Uterus (tissue), 4 donors: ENCODE data around the gene USP34. TPM values are rescaled to one million over a fixed set of nuclear protein-coding genes. Genes with fewer than 3 reads are reported as not detected.

Source experiments
- DNase-seq, 2 donors: peaks; one replicate each; pipeline ENCODE4 v3.0.0-alpha.2; 2019 to 2020
- H3K27ac ChIP-seq, 2 donors: fragments of 200-600 bp; sonication (generic); 1 replicate in 1 of 2; 2 replicates in 1 of 2; pipeline ENCODE4 v1.5.1; 2016 to 2018
- H3K27me3 ChIP-seq, 2 donors: fragments of 200-600 bp; sonication (generic); one replicate each; pipeline ENCODE4 v1.5.1; 2018 to 2019; ENCODE audit warnings: control low read depth in 1 of 2
- H3K36me3 ChIP-seq, 2 donors: fragments of 200-600 bp; sonication (generic); one replicate each; pipeline ENCODE4 v1.5.1; 2019; ENCODE audit warnings: control low read depth in 1 of 2
- H3K4me1 ChIP-seq, 2 donors: fragments of 200-600 bp; sonication (generic); one replicate each; pipeline ENCODE4 v1.5.1; 2018 to 2019; ENCODE audit warnings: control low read depth in 1 of 2
- H3K4me3 ChIP-seq, 2 donors: fragments of 200-600 bp; sonication (generic); 1 replicate in 1 of 2; 2 replicates in 1 of 2; pipeline ENCODE4 v1.5.1; 2018 to 2019; ENCODE audit warnings: mild to moderate bottlenecking in 1 of 2
- H3K9me3 ChIP-seq, 2 donors: fragments of 200-600 bp; sonication (generic); one replicate each; pipeline ENCODE4 v1.5.1; 2019; ENCODE audit warnings: control low read depth in 1 of 2
- POLR2A ChIP-seq, 2 donors: fragments of 450-650 bp; IDR thresholded peaks; one replicate each; pipeline ENCODE4 v1.6.1; 2016; ENCODE audit warnings: antibody characterized with exemption in 2 of 2, mild to moderate bottlenecking in 1 of 2, moderate library complexity in 1 of 2
- intact Hi-C: fragments of 100-400 bp; cut with DNase I; formaldehyde crosslinking; loops from one replicate; pipeline ENCODE4 v1.15.1; 2023; ENCODE audit warnings: low total_unique reads
- total RNA-seq, 4 donors: library from RNA; depleted of rRNA in 3 of 4; stranded (reverse); fragments of >200 nt in 3 of 4; gene quantifications; one replicate each; pipeline versions ENCODE4 v1.1.0 to v1.2.4, GENCODE V29; 2014 to 2023
- TF ChIP-seq, protein P1 (sequence below), 4 experiments: fragments of 200-600 bp in 2 of 4; fragments of 450-650 bp in 2 of 4; sonication (generic) in 2 of 4; IDR thresholded peaks; one replicate each; pipeline ENCODE4 v1.5.1; 2016 to 2019; ENCODE audit warnings: antibody characterized with exemption in 4 of 4, mild to moderate bottlenecking in 2 of 4, moderate library complexity in 1 of 4
- donor health status: DM: yes; HTN: yes; CAD: no.

The USP34 gene
- total RNA-seq, 4 donors from 2014 or later, result 93.8 to 246 (median 184) TPM

DNA sequence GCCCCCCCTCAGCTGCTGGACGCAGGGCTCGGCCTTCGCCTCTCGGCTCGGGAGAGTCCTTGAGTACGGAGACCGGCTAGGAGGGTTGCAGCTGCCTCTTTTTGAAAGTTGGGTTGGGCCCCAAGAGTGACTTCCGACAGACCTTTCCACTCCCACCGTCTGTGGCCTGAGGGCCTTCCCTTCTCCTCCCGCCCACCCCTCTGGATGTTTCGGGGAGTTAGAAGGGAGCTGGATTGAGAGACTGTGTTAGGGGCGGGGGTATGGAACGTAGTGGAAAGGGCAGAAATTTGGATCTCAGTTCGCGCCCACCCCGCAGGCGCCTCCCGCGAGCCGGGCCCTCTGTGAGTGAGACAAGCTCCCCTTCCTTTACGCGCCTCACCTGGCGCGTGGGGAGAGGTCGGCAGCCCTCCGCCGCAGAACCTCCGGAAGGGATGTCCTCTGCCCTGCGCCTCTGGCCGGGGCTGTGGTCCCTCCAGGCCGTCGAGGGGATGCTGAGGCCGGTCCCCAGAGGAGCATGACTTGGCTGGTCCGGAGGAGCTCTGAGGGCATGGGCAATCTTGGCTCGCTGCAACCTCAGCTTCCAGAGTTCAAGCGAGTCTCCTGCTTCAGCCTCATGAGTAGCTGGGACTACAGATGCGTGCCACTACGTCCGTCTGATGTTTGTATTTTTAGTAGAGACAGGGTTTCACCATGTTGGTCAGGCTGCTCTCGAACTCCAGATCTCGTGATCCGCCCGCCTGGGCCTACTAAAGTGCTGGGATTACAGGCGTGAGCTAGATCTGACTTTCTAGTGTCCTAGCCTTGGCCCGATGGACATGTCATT, 292.9 kb downstream of the USP34 start:
- H3K27me3 ChIP-seq, result no peaks in the 10 kb centered on the region
- TF ChIP-seq, protein P1, sequence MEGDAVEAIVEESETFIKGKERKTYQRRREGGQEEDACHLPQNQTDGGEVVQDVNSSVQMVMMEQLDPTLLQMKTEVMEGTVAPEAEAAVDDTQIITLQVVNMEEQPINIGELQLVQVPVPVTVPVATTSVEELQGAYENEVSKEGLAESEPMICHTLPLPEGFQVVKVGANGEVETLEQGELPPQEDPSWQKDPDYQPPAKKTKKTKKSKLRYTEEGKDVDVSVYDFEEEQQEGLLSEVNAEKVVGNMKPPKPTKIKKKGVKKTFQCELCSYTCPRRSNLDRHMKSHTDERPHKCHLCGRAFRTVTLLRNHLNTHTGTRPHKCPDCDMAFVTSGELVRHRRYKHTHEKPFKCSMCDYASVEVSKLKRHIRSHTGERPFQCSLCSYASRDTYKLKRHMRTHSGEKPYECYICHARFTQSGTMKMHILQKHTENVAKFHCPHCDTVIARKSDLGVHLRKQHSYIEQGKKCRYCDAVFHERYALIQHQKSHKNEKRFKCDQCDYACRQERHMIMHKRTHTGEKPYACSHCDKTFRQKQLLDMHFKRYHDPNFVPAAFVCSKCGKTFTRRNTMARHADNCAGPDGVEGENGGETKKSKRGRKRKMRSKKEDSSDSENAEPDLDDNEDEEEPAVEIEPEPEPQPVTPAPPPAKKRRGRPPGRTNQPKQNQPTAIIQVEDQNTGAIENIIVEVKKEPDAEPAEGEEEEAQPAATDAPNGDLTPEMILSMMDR (IDR thresholded peaks at IDR 0.05), result no peak
- no peak for TF ChIP-seq POLR2A (IDR thresholded peaks at IDR 0.05)
- H3K9me3 ChIP-seq, result no peaks in the 10 kb centered on the region
- H3K27ac ChIP-seq, result peak overlapping the region; percentile 93 to 99
- intact Hi-C loops, result loop anchor here (10.0 kb wide), 1 partner anchor 293 kb away; the partner anchor contains the start of gene REL
- peaks cover 8 to 19% of the 10 kb centered on the region in 2 donors for H3K4me1 ChIP-seq
- H3K36me3 ChIP-seq, result no peaks in the 10 kb centered on the region
- peak overlapping the region; percentile 61 to 68 for H3K4me3 ChIP-seq
- DNase-seq, result peak; percentile 37 to 41

DNA sequence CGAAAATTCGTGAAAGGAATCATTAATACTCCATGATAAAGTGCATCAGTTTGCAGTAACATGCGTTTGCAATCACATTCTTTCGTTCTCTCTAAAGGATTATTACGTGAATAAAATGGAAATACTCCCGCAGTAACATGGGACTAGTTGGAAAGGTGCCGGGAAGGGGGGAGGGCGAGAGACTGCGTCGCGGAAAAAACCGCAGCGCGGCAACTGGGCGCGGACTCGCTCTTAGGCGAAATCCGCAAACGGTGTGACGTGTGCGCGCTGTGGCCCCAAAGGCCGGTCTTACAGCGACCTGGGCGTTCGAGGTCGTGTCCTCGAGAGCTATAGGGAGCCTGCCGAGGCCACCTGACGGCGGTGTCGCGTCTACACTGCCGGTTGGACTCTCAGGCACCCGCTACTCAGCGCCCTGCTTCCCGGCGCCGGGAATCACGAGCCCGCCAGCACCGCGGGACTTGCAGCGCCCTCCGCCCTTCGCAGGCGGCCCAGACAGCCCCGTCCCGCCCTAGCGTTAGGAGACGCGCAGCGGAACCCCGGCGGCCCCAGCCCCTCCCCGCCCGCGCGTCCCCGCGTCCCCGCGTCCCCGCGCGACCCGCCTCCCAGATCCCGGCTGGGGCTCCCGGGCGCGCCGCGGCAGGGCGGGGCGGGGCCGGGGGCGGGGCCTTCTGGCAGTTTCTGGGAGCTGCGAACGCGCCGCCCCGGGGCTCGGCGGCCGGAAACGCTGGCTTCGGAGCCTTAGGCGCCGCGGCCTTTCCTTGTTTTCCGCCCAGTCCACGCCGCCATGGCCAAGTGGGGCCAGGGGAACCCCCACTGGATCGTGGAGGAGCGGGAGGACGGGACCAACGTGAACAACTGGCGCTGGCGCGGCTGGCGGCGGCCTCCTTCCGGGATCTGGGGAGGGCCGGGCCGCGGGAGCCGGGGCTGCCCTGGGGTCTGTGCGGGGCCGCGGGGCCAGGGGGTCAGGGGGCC, 293.8 kb downstream of the USP34 start:
- Histone ChIP-seq H3K4me1 (peaks cover 8 to 19% of the 10 kb centered on the region in 2 donors), H3K27ac (peak overlapping the region; percentile 93 to 99), H3K27me3 (no peaks in the 10 kb centered on the region), H3K4me3 (peak overlapping the region; percentile 61 to 68), H3K9me3 (no peaks in the 10 kb centered on the region), H3K36me3 (no peaks in the 10 kb centered on the region)
- intact Hi-C loops, result loop anchor here (10.0 kb wide), 1 partner anchor 292 kb away; the partner anchor contains the start of gene REL
- peak; percentile 81 to 87 for TF ChIP-seq POLR2A (IDR thresholded peaks at IDR 0.05)
- TF ChIP-seq, protein P1 (IDR thresholded peaks at IDR 0.05), result peak in 1 of 4 experiments; percentile 24
- peak; percentile 91 to 95 for DNase-seq

DNA sequence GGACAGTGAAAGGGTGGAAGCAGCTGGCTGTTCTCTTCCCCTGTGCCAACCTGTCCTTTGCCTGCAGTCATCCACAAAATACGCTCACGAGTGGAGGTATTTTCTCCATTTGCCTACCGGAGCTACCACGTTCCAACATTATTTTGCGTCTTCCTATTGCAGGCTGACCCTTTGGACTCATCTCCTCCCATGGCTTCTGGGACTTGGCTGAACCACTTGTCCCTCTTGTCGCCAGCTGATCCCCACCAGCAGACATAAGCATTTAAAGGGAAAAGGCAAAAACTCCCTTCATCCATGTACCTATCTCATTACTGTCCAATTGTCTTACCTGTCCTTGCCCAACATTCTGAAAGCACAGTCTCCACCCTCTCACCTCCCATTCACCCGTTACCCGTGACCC, 295.9 kb downstream of the USP34 start:
- TF ChIP-seq, protein P1 (IDR thresholded peaks at IDR 0.05), result no peak
- TF ChIP-seq POLR2A (IDR thresholded peaks at IDR 0.05), result no peak
- intact Hi-C loops, result loop anchor here (10.0 kb wide), 1 partner anchor 290 kb away; the partner anchor contains the start of gene REL
- no peak for DNase-seq
- no peak overlapping the region for H3K4me3 ChIP-seq
- H3K9me3 ChIP-seq, result no peaks in the 10 kb centered on the region
- H3K27me3 ChIP-seq, result no peaks in the 10 kb centered on the region
- no peaks in the 10 kb centered on the region for H3K36me3 ChIP-seq
- peaks cover 8% of the 10 kb centered on the region in 2 donors for H3K4me1 ChIP-seq
- H3K27ac ChIP-seq, result no peak overlapping the region

DNA sequence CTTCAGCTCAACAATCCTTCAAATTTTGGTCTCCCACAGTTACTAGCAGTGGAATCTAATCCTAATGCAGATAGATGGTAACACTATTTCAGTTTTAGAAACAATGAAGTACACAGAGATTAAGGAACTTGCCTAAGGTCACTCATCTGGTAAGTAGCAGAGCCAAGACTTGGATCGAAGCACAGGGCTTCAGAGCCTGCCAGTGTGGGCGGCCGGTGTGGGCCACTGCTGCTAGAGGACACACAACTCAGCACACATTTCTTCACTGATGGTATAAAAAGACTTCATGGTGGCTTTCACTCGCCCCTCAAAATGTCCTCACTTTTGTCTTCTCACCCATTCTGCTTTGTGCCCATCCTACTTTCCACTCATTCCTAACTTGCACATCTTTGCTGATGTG, 297.8 kb downstream of the USP34 start:
- Histone ChIP-seq H3K4me3 (no peak overlapping the region), H3K4me1 (no peaks in the 10 kb centered on the region), H3K27ac (no peak overlapping the region), H3K9me3 (no peaks in the 10 kb centered on the region), H3K27me3 (no peaks in the 10 kb centered on the region), H3K36me3 (no peaks in the 10 kb centered on the region)
- TF ChIP-seq, protein P1 (IDR thresholded peaks at IDR 0.05), result no peak
- TF ChIP-seq POLR2A (IDR thresholded peaks at IDR 0.05), result no peak
- intact Hi-C loops, result loop anchor here (10.0 kb wide), 1 partner anchor 288 kb away; the partner anchor contains the start of gene REL
- no peak for DNase-seq
